GM10266 (cell line): ENCODE measurements around the gene TUNAR.

ENCODE experiments used
- DNase-seq: peaks from one replicate; pipeline ENCODE4 v3.0.0; 2012; ENCODE audit errors: extremely low spot score
- TF ChIP-seq, protein P1 (sequence below): IDR thresholded peaks from 2 replicates; pipeline ENCODE4 v1.5.1; 2012; ENCODE audit warnings: mild to moderate bottlenecking, low read depth; ENCODE audit not compliant: control insufficient read depth, insufficient read depth; ENCODE audit errors: missing control alignments

Gene TUNAR

DNA sequence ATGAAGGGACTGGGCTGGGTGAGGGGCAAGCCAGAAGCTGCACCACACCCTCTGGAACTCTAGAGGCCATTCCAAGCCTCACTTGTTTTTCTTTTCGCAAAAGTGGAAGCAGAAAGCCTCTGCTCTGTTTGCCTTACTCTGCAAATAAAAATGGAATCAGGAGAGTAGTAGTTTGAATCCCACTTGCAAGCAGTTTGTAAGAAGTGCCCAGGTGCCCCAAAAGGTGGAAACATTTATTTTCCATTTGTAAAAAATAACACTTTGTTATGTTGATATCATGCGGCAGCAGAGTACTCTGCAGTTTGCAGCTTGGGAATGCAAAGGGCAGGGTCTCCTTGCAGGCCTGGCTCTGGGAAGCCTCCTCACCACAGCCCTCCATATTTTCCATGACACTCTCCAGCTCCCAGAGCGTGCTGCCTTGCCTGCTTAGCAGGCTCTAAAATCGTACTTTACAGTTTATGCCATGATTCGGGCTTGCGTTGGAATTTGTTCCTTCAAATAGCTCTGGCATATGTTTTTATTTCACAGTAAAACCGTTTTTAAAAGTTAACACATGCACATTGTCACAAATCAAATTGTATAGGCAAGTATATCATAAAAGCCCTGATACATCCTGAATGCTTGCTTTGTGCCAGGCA is 20.0 kb downstream of the TUNAR start:
- TF ChIP-seq, protein P1, sequence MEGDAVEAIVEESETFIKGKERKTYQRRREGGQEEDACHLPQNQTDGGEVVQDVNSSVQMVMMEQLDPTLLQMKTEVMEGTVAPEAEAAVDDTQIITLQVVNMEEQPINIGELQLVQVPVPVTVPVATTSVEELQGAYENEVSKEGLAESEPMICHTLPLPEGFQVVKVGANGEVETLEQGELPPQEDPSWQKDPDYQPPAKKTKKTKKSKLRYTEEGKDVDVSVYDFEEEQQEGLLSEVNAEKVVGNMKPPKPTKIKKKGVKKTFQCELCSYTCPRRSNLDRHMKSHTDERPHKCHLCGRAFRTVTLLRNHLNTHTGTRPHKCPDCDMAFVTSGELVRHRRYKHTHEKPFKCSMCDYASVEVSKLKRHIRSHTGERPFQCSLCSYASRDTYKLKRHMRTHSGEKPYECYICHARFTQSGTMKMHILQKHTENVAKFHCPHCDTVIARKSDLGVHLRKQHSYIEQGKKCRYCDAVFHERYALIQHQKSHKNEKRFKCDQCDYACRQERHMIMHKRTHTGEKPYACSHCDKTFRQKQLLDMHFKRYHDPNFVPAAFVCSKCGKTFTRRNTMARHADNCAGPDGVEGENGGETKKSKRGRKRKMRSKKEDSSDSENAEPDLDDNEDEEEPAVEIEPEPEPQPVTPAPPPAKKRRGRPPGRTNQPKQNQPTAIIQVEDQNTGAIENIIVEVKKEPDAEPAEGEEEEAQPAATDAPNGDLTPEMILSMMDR = no peak
- DNase-seq = no peak

DNA sequence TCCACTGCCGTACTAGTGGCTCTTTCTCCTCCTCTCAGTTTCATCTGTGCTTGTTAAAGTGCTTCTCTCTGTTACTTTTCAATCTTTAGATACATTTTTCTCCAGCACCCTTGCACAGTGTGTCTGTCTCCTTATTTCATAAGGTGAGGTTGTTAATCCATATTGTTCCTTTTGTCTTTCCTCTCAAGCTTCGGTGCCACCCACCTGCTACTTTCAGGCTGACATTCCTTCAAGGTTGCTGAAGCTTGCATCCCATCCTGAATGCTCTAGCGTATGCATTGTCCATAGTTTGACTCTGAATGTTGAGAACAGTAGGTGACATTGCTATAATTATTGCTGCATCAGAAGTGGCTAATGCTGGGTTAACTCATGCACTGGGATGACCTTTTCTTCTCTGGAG is 20.6 kb downstream of the TUNAR start:
- TF ChIP-seq, protein P1 = no peak

DNA sequence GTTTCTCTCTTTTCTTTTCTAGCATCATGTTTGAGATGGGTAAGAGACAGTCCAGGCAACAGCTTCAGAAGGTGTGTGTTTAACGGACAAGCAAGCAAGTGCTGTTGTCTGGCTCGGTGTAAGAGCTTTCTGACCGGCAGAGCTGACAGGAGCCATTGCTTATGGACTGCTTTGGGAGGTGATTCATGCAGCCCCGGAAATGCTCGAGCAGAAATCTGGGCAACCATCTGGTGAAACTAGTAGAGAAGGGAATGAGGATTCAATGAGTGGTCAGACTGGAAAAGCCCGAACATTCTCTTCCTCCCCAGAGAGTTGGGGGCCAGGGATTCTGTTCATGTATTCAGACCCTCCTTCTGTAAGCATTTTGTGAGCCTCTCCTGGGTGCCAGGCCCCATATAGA is 24.4 kb downstream of the TUNAR start:
- TF ChIP-seq, protein P1 = no peak
- DNase-seq = no peak

More for the DNA sequence above, 20.6 kb downstream of the TUNAR start:
- DNase-seq = no peak

DNA sequence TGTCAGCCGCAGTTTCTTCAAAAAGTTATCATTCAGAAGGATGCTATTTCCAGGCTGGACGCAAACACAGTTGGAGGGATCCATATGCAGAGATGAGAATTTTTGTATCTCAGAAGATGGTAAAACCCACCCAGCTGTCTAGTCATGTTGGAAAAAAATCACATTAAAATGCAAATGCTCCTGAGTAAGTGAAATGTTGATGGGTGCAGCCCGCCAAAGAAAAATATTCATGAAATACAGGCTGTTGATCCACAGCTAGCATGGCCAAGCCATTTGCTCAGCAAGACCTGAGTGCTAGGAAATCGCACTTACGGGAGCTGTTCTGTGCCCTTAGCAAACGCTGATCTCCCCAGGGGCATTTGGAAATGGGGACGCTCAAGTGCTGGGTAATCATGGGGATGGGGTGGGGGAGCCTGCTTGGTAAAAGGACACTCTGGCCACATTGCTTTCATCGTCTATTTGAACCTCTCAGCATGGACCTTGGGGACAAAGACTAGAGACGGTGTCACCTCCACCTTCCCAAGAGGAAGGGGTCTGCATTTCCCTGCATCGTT is 25.7 kb downstream of the TUNAR start:
- TF ChIP-seq, protein P1 = no peak
- DNase-seq = no peak

DNA sequence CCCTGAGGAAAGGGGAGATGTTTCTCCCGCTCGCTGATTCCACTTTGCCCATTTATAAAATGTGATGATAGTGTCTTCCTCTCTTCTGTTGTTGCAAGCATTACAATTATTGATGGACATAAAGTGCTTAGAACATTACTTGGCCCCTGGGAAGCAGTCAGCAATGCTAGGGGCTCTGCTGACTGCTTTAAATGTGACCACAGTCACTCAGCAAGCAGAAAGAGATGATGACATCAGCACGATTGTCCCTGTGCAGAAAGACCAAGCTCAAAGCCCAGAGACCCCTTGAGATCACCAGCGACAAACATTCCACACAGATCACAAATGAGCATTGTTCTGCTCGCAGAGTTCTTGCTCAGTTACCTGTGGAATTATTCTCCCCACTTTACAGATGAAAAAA is 26.5 kb downstream of the TUNAR start:
- TF ChIP-seq, protein P1 = no peak
- DNase-seq = no peak

DNA sequence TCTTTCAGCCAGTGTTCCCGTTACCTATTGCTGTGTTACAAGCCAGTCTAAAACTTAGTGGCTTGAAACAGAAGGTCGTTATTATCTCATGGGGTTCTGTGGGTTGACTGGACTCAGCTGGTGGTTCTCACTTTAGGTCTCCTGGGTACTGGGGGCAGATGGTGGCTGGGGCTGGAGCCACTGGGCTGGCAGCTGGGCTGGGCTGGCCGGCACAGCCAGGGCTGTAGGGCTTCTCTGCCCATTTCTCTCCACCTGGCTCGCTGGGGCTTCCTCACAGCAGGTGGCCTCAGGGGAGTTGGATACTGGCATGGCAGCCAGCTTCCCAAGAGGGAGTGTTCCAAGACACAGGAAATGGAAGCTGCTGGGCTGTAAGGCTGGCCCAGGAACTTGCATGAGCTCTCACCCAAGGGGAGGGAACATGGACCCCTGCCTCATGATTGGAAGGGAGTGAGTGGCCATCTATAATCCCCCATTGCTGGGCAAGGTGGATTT is 27.0 kb downstream of the TUNAR start:
- DNase-seq = no peak
- TF ChIP-seq, protein P1 = no peak

DNA sequence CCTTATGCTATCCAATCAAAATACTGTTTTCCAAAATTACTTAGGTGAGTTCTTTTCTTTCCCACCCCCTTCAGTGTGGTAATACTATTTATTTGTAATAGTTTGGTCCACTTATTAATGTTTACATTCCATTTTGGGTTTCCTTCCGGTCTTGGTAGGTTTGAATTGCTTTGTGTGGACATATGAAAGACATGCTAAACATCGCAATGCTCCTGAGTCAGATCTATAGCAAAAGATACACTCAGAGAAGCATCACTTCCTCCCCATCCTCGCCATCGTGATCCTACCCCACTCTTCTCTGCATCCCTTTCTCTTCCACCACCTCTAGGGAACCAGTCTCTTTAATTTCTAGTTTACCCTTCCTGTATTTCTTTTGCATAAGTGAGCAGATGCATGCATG is 30.0 kb downstream of the TUNAR start:
- no peak for DNase-seq
- TF ChIP-seq, protein P1 = no peak
